SJSA1 (cell line): ENCODE data around the gene WDR27. TPM values are rescaled to one million over a fixed set of nuclear protein-coding genes. Genes with fewer than 3 reads are reported as not detected.
A peak's percentile ranks its signal among the peaks of the same experiment; 100 is the strongest.
"Not testable (repeated sequence)": the region's sequence is repeated elsewhere in the genome, so short reads cannot be mapped to it uniquely, and the experiment has no call there.

ENCODE experiments used
- DNase-seq, 2 experiments: peaks; one replicate each; pipeline ENCODE4 v3.0.0-alpha.2; 2015 to 2020; ENCODE audit warnings: low spot score in 2 of 2, low read depth in 1 of 2
- H3K27ac ChIP-seq: fragments of 250-450 bp; sonication (Bioruptor Pico); 2 replicates; pipeline ENCODE4 v1.5.1; 2020; ENCODE audit warnings: mild to moderate bottlenecking, moderate library complexity
- H3K27me3 ChIP-seq: fragments of 250-450 bp; sonication (Bioruptor Pico); replicated peaks from 2 replicates; pipeline ENCODE4 v1.5.1; 2020; ENCODE audit warnings: mild to moderate bottlenecking, moderate library complexity
- H3K36me3 ChIP-seq: fragments of 250-450 bp; sonication (Bioruptor Pico); 2 replicates; pipeline ENCODE4 v1.5.1; 2020; ENCODE audit warnings: mild to moderate bottlenecking
- H3K4me1 ChIP-seq: fragments of 250-450 bp; sonication (Bioruptor Pico); replicated peaks from 2 replicates; pipeline ENCODE4 v1.6.1; 2021; ENCODE audit warnings: mild to moderate bottlenecking
- H3K4me3 ChIP-seq: fragments of 250-450 bp; sonication (Bioruptor Pico); 2 replicates; pipeline ENCODE4 v1.5.1; 2020; ENCODE audit warnings: mild to moderate bottlenecking
- H3K9me3 ChIP-seq: fragments of 250-450 bp; sonication (Bioruptor Pico); replicated peaks from 2 replicates; pipeline ENCODE4 v1.5.1; 2020; ENCODE audit warnings: mild to moderate bottlenecking
- total RNA-seq: library from RNA; depleted of rRNA; stranded (reverse); fragments of >200 nt; shearing (Covaris generic); gene quantifications from 2 replicates; pipeline ENCODE4 v1.2.3, GENCODE V29; 2014

WDR27 gene
- total RNA-seq, 1 experiment from 2014 or later = 9.6 TPM

DNA sequence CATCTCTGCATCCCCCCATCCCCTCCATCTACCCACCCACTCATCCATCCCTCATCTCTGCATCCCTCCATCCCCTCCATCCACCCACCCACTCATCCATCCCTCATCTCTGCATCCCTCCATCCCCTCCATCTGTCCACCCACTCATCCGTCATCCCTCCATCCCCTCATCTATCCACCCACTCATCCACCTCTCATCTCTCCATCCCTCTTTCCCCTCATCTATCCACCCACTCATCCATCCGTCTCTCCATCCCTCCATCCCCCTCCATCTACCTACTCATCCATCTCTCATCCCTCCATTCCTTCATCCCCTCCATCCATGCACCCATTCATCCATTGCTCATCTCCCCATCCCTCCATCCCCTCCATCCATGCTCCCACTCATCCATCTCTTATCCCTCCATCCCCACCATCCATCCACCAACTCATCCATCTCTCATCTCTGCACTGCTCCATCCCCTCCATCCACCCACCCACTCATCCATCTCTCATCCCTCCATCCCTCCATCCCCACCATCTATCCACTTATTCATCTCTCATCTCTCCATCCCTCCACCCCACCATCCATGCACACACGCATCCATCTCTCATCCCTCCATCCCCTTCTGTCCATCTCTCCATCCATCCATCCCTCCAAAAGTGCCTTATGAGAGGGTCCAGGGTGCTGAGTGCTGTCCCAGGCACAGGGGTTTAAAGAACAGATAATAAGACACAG lies 51.4 kb downstream of the WDR27 start:
- Histone ChIP-seq H3K9me3 (no peaks in the 10 kb centered on the region), H3K36me3 (no peaks in the 10 kb centered on the region), H3K4me1 (peaks cover 4% of the 10 kb centered on the region), H3K4me3 (no peak overlapping the region), H3K27me3 (no peaks in the 10 kb centered on the region), H3K27ac (no peak overlapping the region)
- no peak for DNase-seq

DNA sequence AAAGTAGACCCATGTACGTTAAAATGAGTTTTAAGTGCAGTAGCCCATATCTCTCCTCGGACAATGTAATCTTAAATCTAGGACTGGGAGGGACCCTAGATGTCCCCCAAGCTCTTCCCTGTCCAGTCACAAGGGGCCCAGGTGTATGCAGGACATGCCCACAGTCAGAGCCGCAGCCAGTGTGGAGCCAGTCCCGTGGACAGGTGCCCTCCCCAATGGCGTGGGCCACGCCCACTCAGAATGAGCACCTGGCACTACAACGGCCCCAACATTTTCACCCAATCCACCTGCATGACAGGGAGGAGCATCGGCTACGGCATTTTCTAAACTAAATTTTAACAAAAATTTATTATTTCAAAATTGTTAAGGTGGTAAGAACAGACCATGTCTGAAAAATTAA lies 53.2 kb downstream of the WDR27 start:
- Histone ChIP-seq H3K27me3 (no peaks in the 10 kb centered on the region), H3K36me3 (no peaks in the 10 kb centered on the region), H3K27ac (no peak overlapping the region), H3K4me3 (no peak overlapping the region), H3K9me3 (no peaks in the 10 kb centered on the region), H3K4me1 (no peaks in the 10 kb centered on the region)
- no peak for DNase-seq

DNA sequence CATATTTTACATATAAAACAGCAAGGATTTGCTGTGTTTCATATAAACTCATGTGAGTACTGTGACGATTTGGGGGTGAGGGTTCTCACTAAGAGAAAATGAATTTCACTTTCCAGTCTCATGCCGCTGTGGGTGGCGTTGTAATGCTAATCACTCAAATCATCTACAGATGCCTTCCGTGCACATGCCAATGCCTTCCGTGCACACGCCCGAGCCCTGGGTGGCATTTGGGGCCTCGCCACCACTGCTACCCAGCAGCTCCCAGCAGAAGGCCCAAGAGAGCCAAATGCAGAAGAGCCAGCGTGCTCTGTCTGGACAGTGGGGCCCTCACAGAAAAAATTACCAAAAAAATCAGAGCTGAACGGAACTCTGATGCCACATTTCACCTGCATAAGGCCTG lies 53.7 kb downstream of the WDR27 start:
- Histone ChIP-seq H3K4me3 (no peak overlapping the region), H3K36me3 (no peaks in the 10 kb centered on the region), H3K27me3 (no peaks in the 10 kb centered on the region), H3K9me3 (no peaks in the 10 kb centered on the region), H3K27ac (no peak overlapping the region), H3K4me1 (no peaks in the 10 kb centered on the region)
- DNase-seq = no peak

DNA sequence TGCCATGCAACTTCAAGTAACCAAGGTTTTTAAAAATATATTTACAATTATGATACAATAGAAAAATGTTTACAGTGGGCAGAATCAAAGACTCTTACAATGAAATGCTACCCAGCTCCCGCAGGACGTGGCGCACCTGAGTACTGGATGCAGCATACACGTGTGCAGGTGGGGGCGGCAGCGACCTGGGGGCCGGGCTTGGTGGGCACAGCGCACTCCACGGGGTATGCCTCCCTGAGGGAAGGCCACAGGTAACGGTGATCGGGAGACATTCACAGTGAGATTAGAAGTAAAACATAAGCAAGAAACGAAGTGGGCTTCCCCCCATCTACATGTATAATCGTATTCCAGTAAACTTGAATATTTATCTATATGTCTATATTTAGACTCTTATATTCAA lies 54.2 kb downstream of the WDR27 start:
- Histone ChIP-seq H3K27me3 (no peaks in the 10 kb centered on the region), H3K36me3 (no peaks in the 10 kb centered on the region), H3K27ac (no peak overlapping the region), H3K9me3 (no peaks in the 10 kb centered on the region), H3K4me3 (no peak overlapping the region), H3K4me1 (no peaks in the 10 kb centered on the region)
- DNase-seq = peak in 1 of 2 experiments; percentile 33

DNA sequence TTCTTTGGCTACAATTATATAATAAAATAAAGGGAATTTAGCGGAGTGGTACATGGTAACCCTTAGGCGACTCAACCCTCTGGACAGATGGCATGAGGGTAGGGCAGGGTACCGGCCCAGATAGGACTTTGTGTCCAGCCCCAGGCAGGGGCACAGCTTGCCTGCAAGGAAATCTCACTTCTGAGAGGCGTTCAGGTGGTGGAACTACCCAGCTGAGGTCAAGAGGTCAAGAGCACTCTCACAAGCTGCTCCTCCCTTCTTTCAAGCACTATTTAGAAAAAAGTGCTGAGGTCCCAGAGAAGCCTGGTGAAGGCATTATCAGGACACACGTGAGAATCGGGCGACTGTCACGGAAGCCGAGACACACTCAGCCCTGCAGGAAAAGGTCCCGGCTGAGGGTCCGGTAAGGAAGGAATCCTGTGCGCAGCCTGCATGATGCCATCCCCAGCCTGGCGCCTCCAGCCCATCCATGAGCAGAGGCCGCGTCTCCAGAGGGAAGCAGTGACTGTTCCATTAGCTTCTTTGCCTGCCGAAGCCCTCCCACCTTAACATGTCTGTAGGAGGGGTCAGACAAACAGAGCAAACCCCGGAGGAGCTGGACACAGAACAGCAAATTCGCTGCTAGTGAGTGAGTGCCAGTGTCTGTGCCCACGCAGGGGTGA lies 54.8 kb downstream of the WDR27 start:
- Histone ChIP-seq H3K36me3 (no peaks in the 10 kb centered on the region), H3K27me3 (no peaks in the 10 kb centered on the region), H3K4me1 (no peaks in the 10 kb centered on the region), H3K4me3 (no peak overlapping the region), H3K27ac (no peak overlapping the region), H3K9me3 (no peaks in the 10 kb centered on the region)
- no peak for DNase-seq

DNA sequence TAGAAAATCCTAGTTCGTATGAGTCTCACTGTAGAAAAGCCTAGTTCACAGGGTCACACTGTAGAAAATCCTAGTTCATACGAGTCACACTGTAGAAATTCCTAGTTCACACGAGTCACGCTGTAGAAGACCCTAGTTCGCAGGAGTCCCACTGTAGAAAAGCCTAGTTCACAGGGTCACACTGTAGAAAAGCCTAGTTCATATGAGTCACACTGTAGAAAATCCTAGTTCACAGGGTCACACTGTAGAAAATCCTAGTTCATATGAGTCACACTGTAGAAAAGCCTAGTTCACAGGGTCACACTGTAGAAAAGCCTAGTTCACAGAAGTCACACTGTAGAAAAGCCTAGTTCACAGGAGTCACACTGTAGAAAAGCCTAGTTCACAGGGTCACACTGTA lies 56.4 kb downstream of the WDR27 start:
- H3K27ac ChIP-seq, DNase-seq, H3K4me1 ChIP-seq, H3K36me3 ChIP-seq, H3K4me3 ChIP-seq, H3K9me3 ChIP-seq, H3K27me3 ChIP-seq: not testable (repeated sequence)

DNA sequence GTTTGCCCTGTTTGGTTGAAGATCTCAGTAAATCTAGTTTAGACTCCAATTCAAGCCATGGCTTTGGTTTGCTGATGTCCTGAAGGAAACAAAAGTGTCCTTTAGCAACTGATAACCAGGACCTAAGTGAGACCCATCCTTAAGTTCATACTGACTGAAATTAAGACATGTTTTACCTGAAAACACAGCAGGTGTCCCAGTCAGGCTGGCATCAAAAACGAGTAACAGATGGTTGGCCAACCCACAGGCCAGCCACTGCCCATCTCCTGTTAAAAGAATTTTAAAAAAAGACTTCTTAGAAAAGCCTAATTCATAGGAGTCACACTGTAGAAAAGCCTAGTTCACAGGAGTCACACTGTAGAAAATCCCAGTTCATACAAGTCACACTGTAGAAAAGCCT lies 58.3 kb downstream of the WDR27 start:
- H3K9me3 ChIP-seq = no peaks in the 10 kb centered on the region
- no peaks in the 10 kb centered on the region for H3K27me3 ChIP-seq
- no peak overlapping the region for H3K4me3 ChIP-seq
- H3K27ac ChIP-seq = no peak overlapping the region
- no peak for DNase-seq
- no peaks in the 10 kb centered on the region for H3K4me1 ChIP-seq
- no peaks in the 10 kb centered on the region for H3K36me3 ChIP-seq

DNA sequence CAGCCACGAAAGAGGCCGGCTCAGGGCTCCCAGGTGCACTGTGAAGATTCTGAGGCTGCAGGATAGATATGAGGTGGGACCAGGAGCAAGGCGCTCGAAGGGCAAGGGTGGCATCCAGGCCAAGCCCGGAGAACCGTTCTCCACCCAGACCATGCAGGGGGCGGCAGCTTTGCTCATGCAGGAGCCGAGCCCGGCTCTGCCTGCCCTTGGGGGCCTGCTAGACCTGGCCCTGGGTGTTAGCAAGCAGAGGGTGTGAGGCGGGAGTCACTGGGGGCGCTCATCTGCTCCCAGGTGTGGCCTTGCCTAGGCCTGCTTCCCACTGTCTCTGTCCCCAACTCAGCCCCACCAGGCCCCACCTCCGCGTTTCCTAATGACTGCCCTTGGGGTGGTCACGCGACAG lies 59.4 kb downstream of the WDR27 start:
- Histone ChIP-seq H3K27ac (no peak overlapping the region), H3K4me3 (no peak overlapping the region), H3K4me1 (no peaks in the 10 kb centered on the region), H3K36me3 (peaks cover 2% of the 10 kb centered on the region; the same call in 1 of the 2 replicates), H3K9me3 (no peaks in the 10 kb centered on the region), H3K27me3 (no peaks in the 10 kb centered on the region)
- DNase-seq = peak in 1 of 2 experiments; percentile 41

DNA sequence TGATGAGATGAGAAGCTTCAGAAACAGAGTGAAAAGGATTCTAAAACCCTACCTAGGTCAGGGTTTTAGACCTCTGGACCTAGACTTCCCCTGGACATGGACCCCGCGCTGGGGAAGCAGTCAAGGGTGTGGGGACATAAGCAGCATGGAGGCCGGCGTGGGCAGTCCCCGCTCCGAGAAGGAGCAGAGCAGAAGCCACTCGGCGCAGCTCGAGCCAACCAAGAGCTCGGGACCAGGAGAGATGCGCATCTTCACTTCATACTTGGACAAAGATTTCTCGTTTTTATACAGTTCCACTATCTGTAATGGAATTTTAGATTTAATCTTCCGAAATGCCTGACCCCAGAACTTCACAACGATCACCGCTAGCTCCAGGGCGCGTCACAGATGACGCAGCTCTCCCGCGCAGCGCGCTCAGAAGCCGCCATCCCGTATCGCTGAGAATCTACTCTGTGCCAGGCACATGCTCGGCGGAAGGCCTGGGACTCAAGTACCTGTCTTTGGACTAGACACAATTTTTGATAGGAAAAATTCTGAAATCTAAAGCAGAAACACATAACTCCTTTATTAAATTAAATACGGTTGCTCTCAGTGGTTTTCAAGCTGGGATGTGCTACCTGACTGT lies 60.3 kb downstream of the WDR27 start:
- Histone ChIP-seq H3K9me3 (no peaks in the 10 kb centered on the region), H3K36me3 (peaks cover 3% of the 10 kb centered on the region; the same call in 1 of the 2 replicates)

DNA sequence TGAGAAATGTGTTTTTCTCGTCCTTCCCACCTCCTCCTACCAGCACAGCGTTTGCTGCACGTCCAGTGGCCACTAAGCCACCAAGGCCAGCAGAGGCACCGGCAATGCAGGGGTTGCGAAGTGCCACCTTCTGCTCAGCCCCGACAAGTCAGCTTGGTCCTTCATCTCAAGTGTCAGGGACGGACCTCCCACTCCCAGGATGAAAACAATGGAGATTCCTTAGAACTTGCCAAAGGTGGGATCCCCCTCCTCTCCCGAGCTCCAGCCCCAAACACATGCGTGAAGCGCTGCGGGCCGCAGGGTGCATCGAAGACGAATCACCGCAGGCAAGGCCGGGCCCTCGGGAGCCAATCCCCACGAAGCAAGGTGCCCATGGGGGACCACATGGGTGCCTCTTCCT lies 60.8 kb downstream of the WDR27 start:
- H3K36me3 ChIP-seq = peaks cover 3% of the 10 kb centered on the region; the same call in 1 of the 2 replicates
- H3K9me3 ChIP-seq = no peaks in the 10 kb centered on the region
- H3K27ac ChIP-seq = no peak overlapping the region
- peak in 1 of 2 experiments; percentile 25 for DNase-seq
- no peak overlapping the region for H3K4me3 ChIP-seq
- no peaks in the 10 kb centered on the region for H3K4me1 ChIP-seq
- no peaks in the 10 kb centered on the region for H3K27me3 ChIP-seq

More for the DNA sequence above, 60.3 kb downstream of the WDR27 start:
- Histone ChIP-seq H3K4me3 (no peak overlapping the region), H3K27ac (no peak overlapping the region), H3K4me1 (no peaks in the 10 kb centered on the region), H3K27me3 (no peaks in the 10 kb centered on the region)
- DNase-seq = peak in 1 of 2 experiments; percentile 32

DNA sequence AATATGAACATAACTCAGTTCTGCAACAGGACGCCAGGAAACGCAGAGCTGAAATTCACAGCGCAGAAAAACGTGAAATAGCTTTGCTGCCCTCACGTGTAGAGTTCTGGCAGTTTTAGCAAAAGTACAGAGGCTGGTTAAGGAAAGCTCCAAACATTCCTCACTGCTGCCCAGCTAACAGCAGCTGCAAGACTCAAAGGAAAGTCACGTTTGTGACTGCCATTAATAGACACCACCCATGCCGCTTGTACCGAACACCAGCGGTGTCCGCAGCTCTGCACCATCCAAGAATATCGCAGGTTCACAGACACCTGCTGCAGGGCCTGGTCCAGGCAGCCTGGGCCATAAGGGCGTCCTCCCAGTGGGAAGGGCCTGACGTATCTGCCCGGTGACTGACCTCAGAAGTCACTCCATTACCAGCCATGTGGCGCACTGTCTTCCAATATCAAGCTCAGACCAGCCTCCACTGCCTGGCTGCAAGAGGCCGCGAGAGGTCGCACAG lies 61.4 kb downstream of the WDR27 start:
- Histone ChIP-seq H3K27me3 (no peaks in the 10 kb centered on the region), H3K4me3 (no peak overlapping the region), H3K4me1 (no peaks in the 10 kb centered on the region), H3K9me3 (no peaks in the 10 kb centered on the region), H3K27ac (no peak overlapping the region), H3K36me3 (peaks cover 3% of the 10 kb centered on the region; the same call in 1 of the 2 replicates)
- peak in 1 of 2 experiments; percentile 32 for DNase-seq

DNA sequence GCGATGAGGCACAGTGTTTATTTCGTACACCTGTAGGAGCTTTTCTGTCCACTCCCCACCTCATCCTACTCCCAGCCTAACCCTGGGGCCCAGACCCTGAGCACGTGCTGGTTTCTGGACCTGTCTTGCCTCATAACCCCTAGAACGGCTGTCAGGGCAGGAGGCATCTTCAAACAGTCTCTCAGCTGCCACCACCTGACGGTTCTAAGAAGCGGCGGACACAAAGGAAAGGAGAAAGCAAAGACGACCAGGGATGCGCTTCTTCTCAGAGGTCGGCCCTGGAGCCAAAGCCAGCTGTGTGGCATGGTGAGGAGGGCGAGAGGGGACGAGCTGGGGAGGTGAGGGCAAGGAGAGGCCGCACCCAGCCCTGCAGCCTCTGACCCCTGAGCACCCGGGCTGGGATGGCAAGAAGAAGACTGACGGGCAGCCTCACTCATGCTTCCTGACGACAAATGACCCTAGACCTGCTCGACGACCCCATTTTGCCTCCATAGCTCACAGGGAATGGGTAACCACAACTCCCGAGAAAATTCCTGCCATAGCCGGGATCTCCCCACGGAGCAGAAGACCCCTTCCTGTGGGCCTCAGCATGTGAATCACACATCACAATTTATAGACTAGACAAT lies 62.1 kb downstream of the WDR27 start:
- H3K27ac ChIP-seq = no peak overlapping the region
- H3K9me3 ChIP-seq = no peaks in the 10 kb centered on the region
- no peaks in the 10 kb centered on the region for H3K27me3 ChIP-seq
- H3K4me3 ChIP-seq = no peak overlapping the region
- DNase-seq = peak in 1 of 2 experiments; percentile 25
- no peaks in the 10 kb centered on the region for H3K4me1 ChIP-seq
- H3K36me3 ChIP-seq = peaks cover 3% of the 10 kb centered on the region; the same call in 1 of the 2 replicates

DNA sequence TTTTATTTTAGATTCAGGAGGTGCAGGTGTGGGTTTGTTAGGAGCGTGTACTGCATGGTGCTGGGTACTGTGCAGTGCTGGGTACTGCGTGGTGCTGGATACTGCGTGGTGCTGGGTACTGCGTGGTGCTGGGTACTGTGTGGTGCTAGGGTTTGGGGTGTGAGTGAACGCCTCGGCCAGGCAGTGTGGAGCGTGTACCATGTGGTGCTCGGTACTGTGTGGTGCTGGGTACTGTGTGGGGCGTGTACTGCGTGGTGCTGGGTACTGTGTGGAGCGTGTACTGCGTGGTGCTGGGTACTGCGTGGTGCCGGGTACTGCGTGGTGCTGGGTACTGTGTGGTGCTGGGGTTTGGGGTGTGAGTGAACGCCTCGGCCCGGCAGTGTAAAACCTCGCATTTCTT lies 62.9 kb downstream of the WDR27 start:
- no peaks in the 10 kb centered on the region for H3K27me3 ChIP-seq
- no peak overlapping the region for H3K27ac ChIP-seq
- no peaks in the 10 kb centered on the region for H3K9me3 ChIP-seq
- no peaks in the 10 kb centered on the region for H3K4me1 ChIP-seq
- H3K36me3 ChIP-seq = peaks cover 3% of the 10 kb centered on the region; the same call in 1 of the 2 replicates
- no peak for DNase-seq
- no peak overlapping the region for H3K4me3 ChIP-seq
